PC-9 (cell line): ENCODE data around the gene PLSCR4.

Experiments used
- CTCF ChIP-seq: fragments of 200-600 bp; sonication (generic); conservative IDR thresholded peaks from 2 replicates; pipeline ENCODE4 v1.6.1; 2017; ENCODE audit warnings: mixed run types, antibody characterized with exemption, mild to moderate bottlenecking, moderate library complexity
- EZH2 ChIP-seq: fragments of 200-600 bp; sonication (generic); IDR thresholded peaks from 2 replicates; pipeline ENCODE4 v1.8.0; 2017; ENCODE audit warnings: antibody characterized with exemption, low read depth

- TF ChIP-seq CTCF (no peak), EZH2 (no peak)
These were observed 70.5 kb downstream of the PLSCR4 start for GRCh38 chr3:146180376-146180775.
